HepG2 (cell line): ENCODE results near the gene IARS2. TPM values are rescaled to one million over a fixed set of nuclear protein-coding genes. Genes with fewer than 3 reads are reported as not detected.

Source experiments
- ATAC-seq: fragments of 200-7000 bp; cut with Tn5 transposase; 3 replicates; pipeline ENCODE4 v1.9.1; 2020; ENCODE audit warnings: mild to moderate bottlenecking, moderate library complexity
- BruUV-seq: library from RNA; stranded (reverse); fragments of 400-500 nt; replicated peaks from 2 replicates; lab custom pipeline; 2021; lab: Mats Ljungman, UMichigan
- CTCF ChIA-PET: fragments of 300-600 bp; formaldehyde crosslinking; extraction: SDS; loops from one replicate; lab custom pipeline; 2021; ENCODE audit warnings: low total read pairs, inconsistent platforms, low intra/inter-chr PET ratio; lab: Yijun Ruan, JAX
- POLR2A ChIA-PET: fragments of 350-600 bp; sonication (Branson Sonifier 250); formaldehyde crosslinking; loops from one replicate; lab custom pipeline; 2020; ENCODE audit warnings: antibody characterized with exemption, inconsistent platforms; lab: Yijun Ruan, JAX
- DNase-seq: peaks from one replicate; pipeline ENCODE4 v3.0.0-alpha.2; 2015; ENCODE audit warnings: low spot score
- FAIRE-seq: peaks from 3 replicates; lab custom pipeline; 2011; peaks lifted over from hg19 to GRCh38; lab: Jason Lieb, UNC
- H2AFZ ChIP-seq: one replicate; pipeline ENCODE4 v1.6.1; 2011; ENCODE audit warnings: low read length, inconsistent platforms
- H3K27ac ChIP-seq: fragments of 300-600 bp; 3 replicates; pipeline ENCODE4 v1.8.0; 2011; ENCODE audit warnings: mixed run types, mild to moderate bottlenecking, mixed read lengths, low read length, inconsistent platforms; ENCODE audit not compliant: insufficient read depth; ENCODE audit errors: extremely low read length
- H3K27me3 ChIP-seq, 2 experiments: fragments of 200-600 bp in 1 of 2; 2 replicates in 1 of 2; 3 replicates in 1 of 2; pipeline versions ENCODE4 v1.6.0 to v1.8.0; 2011; ENCODE audit warnings: low read length in 2 of 2, mild to moderate bottlenecking in 2 of 2, moderate library complexity in 2 of 2, inconsistent platforms in 1 of 2; ENCODE audit not compliant: insufficient read depth in 2 of 2, control insufficient read depth in 1 of 2
- H3K36me3 ChIP-seq, 2 experiments: fragments of 200-600 bp in 1 of 2; replicated peaks in 1 of 2; 2 replicates in 1 of 2; 3 replicates in 1 of 2; pipeline versions ENCODE4 v1.5.1 to v1.8.0; 2011; ENCODE audit warnings: low read length in 2 of 2, inconsistent platforms in 1 of 2; ENCODE audit not compliant: insufficient read depth in 2 of 2, control insufficient read depth in 1 of 2
- H3K4me1 ChIP-seq: 2 replicates; pipeline ENCODE4 v1.5.1; 2012; ENCODE audit warnings: low read length, inconsistent platforms; ENCODE audit not compliant: insufficient read depth
- H3K4me2 ChIP-seq: 2 replicates; pipeline ENCODE4 v1.6.0; 2011; ENCODE audit warnings: low read depth, low read length, inconsistent platforms
- H3K4me3 ChIP-seq, 3 experiments: fragments of 200-600 bp in 1 of 3; sonication (generic), shearing (Covaris generic) in 1 of 3; replicated peaks in 1 of 3; 2 replicates each; pipeline ENCODE4 v1.5.1; 2011 to 2016; ENCODE audit warnings: low read length in 3 of 3, inconsistent platforms in 2 of 3, low read depth in 2 of 3, mild to moderate bottlenecking in 2 of 3, control low read depth in 1 of 3, mixed read lengths in 1 of 3; ENCODE audit not compliant: insufficient read depth in 1 of 3
- H3K79me2 ChIP-seq: one replicate; pipeline ENCODE4 v1.6.1; 2011; ENCODE audit warnings: low read length, inconsistent platforms; ENCODE audit not compliant: insufficient read depth
- H3K9ac ChIP-seq: 2 replicates; pipeline ENCODE4 v1.6.0; 2011; ENCODE audit warnings: mild to moderate bottlenecking, low read depth, low read length, inconsistent platforms; ENCODE audit not compliant: insufficient read depth
- H3K9me3 ChIP-seq: 2 replicates; pipeline ENCODE4 v1.5.1; 2012; ENCODE audit warnings: mild to moderate bottlenecking, low read length
- H4K20me1 ChIP-seq: 2 replicates; pipeline ENCODE4 v1.6.0; 2011; ENCODE audit warnings: inconsistent platforms, mild to moderate bottlenecking, low read length, moderate library complexity; ENCODE audit not compliant: insufficient read depth
- AKNA ChIP-seq: sonication (generic); formaldehyde crosslinking; IDR thresholded peaks from 2 replicates; pipeline ENCODE4 v1.4.0; 2020; ENCODE audit warnings: missing genetic modification reagents, borderline replicate concordance
- FOXO4 ChIP-seq: sonication (generic); formaldehyde crosslinking; conservative IDR thresholded peaks from 2 replicates; pipeline ENCODE4 v1.8.1; 2023; ENCODE audit warnings: missing genetic modification reagents
- FOXP4 ChIP-seq: sonication (generic); formaldehyde crosslinking; IDR thresholded peaks from 2 replicates; pipeline ENCODE4 v1.4.0; 2020; ENCODE audit warnings: missing genetic modification reagents
- KMT2B ChIP-seq: IDR thresholded peaks from 2 replicates; pipeline ENCODE4 v1.6.1; 2016; ENCODE audit warnings: missing genetic modification reagents, missing compliant biosample characterization
- RXRB ChIP-seq: IDR thresholded peaks from 2 replicates; pipeline ENCODE4 v1.6.1; 2016; ENCODE audit warnings: borderline replicate concordance, missing genetic modification reagents, missing compliant biosample characterization
- SALL2 ChIP-seq: sonication (generic); formaldehyde crosslinking; IDR thresholded peaks from 2 replicates; pipeline ENCODE4 v1.8.1; 2023; ENCODE audit warnings: mild to moderate bottlenecking, missing genetic modification reagents, inconsistent platforms
- TAF15 ChIP-seq: fragments of 200-400 bp; formaldehyde crosslinking; IDR thresholded peaks from one replicate; pipeline ENCODE4 v1.6.1; 2018; ENCODE audit warnings: mild to moderate bottlenecking, low read depth, low read length; ENCODE audit not compliant: poor library complexity, severe bottlenecking
- ZBTB1 ChIP-seq: sonication (generic); formaldehyde crosslinking; IDR thresholded peaks from 2 replicates; pipeline ENCODE4 v1.4.0; 2020; ENCODE audit warnings: missing genetic modification reagents, borderline replicate concordance
- ZIK1 ChIP-seq: sonication (generic); formaldehyde crosslinking; IDR thresholded peaks from 2 replicates; pipeline ENCODE4 v1.5.0; 2020; ENCODE audit warnings: mild to moderate bottlenecking, low read depth, missing genetic modification reagents, borderline replicate concordance
- WGBS: methylation state at CpG from one replicate; pipeline ENCODE4 v1.1.6; 2017; ENCODE audit warnings: low lambda C conversion rate; 5-methylcytosine and 5-hydroxymethylcytosine counted together
- in situ Hi-C: cut with HindIII; loops from 2 replicates; pipeline ENCODE4 v1.10.0; 2017; ENCODE audit warnings: low pct_unique_long_range_greater_than_20kb; ENCODE audit not compliant: extremely low pct_ligation_motif_present
- intact Hi-C: fragments of 100-400 bp; cut with micrococcal nuclease; formaldehyde crosslinking; loops from one replicate; pipeline ENCODE4 v1.10.0; 2022; ENCODE audit not compliant: unreplicated experiment
- polyA plus RNA-seq, 8 experiments: library from polyadenylated mRNA; depleted of rRNA in 3 of 8; stranded (reverse) in 7 of 8; unstranded in 1 of 8; fragments of >200 nt; fragmentation: Illumina TruSeq in 4 of 8; extraction: Trizol in 4 of 8; gene quantifications; 2 replicates each; pipeline versions ENCODE4 v1.2.1 to v1.2.3, GENCODE V29; 2011 to 2016; ENCODE audit warnings: low read depth in 4 of 8, missing spikeins in 1 of 8, mixed read lengths in 1 of 8; ENCODE audit not compliant: insufficient read depth in 1 of 8
- total RNA-seq, 5 experiments: library from RNA; depleted of rRNA; stranded (reverse); fragments of >200 nt; fragmentation: Illumina TruSeq; extraction: Trizol; gene quantifications; 2 replicates each; pipeline ENCODE4 v1.2.3, GENCODE V29; 2016; ENCODE audit warnings: low read depth in 1 of 5
- TF ChIP-seq, protein P1 (sequence below): sonication (generic); formaldehyde crosslinking; conservative IDR thresholded peaks from 2 replicates; pipeline ENCODE4 v1.4.0; 2020; ENCODE audit warnings: mild to moderate bottlenecking, missing genetic modification reagents, moderate library complexity

IARS2 gene
- total and polyA plus RNA-seq, 2 of the 13 experiments (the other 11 are each of a cell fraction or from before 2014, with no cell fraction given): 28.6 to 122 TPM

DNA sequence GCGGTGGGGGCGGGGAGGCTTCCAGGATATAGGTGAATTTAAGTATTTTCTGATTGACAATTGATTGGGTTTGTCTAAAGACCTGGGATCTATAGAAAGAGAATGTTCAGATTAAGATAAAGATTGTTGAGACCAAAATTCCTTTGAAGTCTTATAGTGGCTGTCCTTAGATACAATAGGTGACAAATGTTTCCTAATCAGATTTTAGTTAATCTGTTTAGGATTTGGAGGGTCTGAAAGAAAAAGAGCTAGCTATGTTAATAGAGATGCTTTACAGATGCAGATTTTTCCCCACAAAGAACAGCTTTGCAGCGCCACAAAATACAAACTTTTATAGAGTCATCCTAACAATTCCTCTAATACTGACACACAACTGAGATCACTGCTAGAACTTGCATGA is 33.1 kb upstream of the IARS2 start:
- H3K9ac ChIP-seq: no peak overlapping the region
- no peaks in the 10 kb centered on the region for H3K27me3 ChIP-seq
- ChIA-PET CTCF (no interaction called here), POLR2A (no interaction called here)
- BruUV-seq: no TSS peak
- H3K4me2 ChIP-seq: no peak overlapping the region
- ATAC-seq (no peak), FAIRE-seq (no peak), DNase-seq (no peak)
- H3K4me1 ChIP-seq: peaks cover 15% of the 10 kb centered on the region
- H2AFZ ChIP-seq: no peak overlapping the region
- in situ Hi-C loops (no loop called here), intact Hi-C loops (no loop called here)
- no peak overlapping the region for H3K27ac ChIP-seq
- WGBS: 96% methylated on average over 3 of the region's 3 CpGs
- H3K79me2 ChIP-seq: no peaks in the 10 kb centered on the region
- no peak overlapping the region for H3K4me3 ChIP-seq
- no peaks in the 10 kb centered on the region for H3K9me3 ChIP-seq
- no peaks in the 10 kb centered on the region for H4K20me1 ChIP-seq
- H3K36me3 ChIP-seq: peaks cover 3 to 24% of the 10 kb centered on the region in 2 experiments; a peak in 4 of 5 replicates
- TF ChIP-seq SALL2 (CRISPR knock-in tag) (no peak), FOXO4 (CRISPR knock-in tag) (no peak), AKNA (CRISPR knock-in tag) (no peak), KMT2B (CRISPR knock-in tag) (no peak), FOXP4 (CRISPR knock-in tag) (no peak), TAF15 (no peak), ZIK1 (CRISPR knock-in tag) (no peak), ZBTB1 (no peak), RXRB (CRISPR knock-in tag) (no peak)
- TF ChIP-seq, protein P1, sequence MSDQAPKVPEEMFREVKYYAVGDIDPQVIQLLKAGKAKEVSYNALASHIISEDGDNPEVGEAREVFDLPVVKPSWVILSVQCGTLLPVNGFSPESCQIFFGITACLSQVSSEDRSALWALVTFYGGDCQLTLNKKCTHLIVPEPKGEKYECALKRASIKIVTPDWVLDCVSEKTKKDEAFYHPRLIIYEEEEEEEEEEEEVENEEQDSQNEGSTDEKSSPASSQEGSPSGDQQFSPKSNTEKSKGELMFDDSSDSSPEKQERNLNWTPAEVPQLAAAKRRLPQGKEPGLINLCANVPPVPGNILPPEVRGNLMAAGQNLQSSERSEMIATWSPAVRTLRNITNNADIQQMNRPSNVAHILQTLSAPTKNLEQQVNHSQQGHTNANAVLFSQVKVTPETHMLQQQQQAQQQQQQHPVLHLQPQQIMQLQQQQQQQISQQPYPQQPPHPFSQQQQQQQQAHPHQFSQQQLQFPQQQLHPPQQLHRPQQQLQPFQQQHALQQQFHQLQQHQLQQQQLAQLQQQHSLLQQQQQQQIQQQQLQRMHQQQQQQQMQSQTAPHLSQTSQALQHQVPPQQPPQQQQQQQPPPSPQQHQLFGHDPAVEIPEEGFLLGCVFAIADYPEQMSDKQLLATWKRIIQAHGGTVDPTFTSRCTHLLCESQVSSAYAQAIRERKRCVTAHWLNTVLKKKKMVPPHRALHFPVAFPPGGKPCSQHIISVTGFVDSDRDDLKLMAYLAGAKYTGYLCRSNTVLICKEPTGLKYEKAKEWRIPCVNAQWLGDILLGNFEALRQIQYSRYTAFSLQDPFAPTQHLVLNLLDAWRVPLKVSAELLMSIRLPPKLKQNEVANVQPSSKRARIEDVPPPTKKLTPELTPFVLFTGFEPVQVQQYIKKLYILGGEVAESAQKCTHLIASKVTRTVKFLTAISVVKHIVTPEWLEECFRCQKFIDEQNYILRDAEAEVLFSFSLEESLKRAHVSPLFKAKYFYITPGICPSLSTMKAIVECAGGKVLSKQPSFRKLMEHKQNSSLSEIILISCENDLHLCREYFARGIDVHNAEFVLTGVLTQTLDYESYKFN: no peak
